Measurements from ENCODE around the gene TBRG1.

The TBRG1 gene

DNA sequence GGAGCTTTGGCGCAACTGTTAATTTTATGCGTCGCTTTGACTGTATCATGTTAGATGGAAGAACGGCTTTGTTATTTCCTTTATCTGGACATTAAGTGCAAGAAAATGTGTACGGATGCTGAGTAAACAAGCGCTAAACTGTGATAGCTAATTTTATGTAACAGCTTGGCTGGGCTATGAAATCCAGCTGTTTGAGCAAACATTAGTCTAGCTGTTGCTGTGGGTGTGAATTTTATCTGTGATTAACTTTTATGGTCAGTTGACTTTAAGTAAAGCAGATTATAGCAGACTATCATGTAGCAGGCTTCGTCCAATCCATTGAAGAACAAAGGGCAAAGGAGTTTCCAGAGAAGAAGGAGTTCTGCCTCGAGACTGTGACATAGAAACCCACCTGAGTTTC, 38.9 kb upstream of the TBRG1 start:
- Histone ChIP-seq H3K27me3 (replicated peaks) (no peaks in the 10 kb centered on the region), H3K27ac (no peak overlapping the region), H3K4me3 (ENCODE audit: low read depth, low read length) (no peak overlapping the region), H3K36me3 (replicated peaks) (no peaks in the 10 kb centered on the region)
- in situ Hi-C loops (cut with HindIII; ENCODE audit: low pct_ligation_motif_present, low sequenced_read_pairs), result loop anchor here (25.0 kb wide), 1 partner anchor 171 kb away; the partner anchor contains the start of gene OR8B4
- TF ChIP-seq, protein P1, sequence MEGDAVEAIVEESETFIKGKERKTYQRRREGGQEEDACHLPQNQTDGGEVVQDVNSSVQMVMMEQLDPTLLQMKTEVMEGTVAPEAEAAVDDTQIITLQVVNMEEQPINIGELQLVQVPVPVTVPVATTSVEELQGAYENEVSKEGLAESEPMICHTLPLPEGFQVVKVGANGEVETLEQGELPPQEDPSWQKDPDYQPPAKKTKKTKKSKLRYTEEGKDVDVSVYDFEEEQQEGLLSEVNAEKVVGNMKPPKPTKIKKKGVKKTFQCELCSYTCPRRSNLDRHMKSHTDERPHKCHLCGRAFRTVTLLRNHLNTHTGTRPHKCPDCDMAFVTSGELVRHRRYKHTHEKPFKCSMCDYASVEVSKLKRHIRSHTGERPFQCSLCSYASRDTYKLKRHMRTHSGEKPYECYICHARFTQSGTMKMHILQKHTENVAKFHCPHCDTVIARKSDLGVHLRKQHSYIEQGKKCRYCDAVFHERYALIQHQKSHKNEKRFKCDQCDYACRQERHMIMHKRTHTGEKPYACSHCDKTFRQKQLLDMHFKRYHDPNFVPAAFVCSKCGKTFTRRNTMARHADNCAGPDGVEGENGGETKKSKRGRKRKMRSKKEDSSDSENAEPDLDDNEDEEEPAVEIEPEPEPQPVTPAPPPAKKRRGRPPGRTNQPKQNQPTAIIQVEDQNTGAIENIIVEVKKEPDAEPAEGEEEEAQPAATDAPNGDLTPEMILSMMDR (IDR thresholded peaks at IDR 0.05; ENCODE audit: low read depth, low read length, missing control alignments), result no peak
- DNase-seq, result no peak

DNA sequence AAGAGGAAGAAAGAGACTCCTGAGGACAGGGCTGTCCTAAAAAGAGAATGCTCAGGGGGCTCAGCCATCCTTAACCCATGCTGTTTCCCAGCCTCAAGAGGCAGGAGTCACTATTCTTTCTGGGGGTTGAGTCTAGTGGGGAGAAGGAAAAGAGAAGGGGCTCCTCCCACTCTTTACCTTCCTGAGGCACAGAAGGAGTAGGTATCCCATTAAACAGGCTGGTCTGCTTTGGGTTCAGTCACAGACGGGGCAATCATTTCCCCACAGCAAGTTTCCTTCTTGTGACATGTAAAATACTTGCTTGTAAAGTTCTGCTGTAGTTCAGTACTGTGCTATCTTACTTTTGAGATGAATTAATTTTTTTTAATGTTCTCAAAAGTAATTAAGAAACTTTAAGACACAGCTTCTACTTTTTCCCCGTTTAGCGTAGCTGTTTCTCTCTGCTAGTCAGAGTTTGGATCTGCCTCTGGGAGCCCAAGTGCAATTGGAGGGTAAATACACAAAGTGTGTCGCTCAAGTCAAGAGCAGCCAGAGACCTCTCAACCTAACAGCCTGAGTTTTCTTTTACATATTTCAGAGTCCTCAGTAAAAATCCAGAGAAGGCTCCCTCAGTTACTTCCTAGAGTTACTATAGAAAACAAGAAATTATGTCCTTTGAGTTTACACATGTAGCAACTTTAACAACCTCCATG, 37.8 kb upstream of the TBRG1 start:
- Histone ChIP-seq H3K4me3 (ENCODE audit: low read depth, low read length) (no peak overlapping the region), H3K27ac (no peak overlapping the region), H3K27me3 (replicated peaks) (no peaks in the 10 kb centered on the region), H3K36me3 (replicated peaks) (no peaks in the 10 kb centered on the region)
- TF ChIP-seq, protein P1 (IDR thresholded peaks at IDR 0.05; ENCODE audit: low read depth, low read length, missing control alignments), result no peak
- in situ Hi-C loops (cut with HindIII; ENCODE audit: low pct_ligation_motif_present, low sequenced_read_pairs), result loop anchor here (25.0 kb wide), 1 partner anchor 173 kb away; the partner anchor contains the start of gene OR8B4
- DNase-seq, result no peak

DNA sequence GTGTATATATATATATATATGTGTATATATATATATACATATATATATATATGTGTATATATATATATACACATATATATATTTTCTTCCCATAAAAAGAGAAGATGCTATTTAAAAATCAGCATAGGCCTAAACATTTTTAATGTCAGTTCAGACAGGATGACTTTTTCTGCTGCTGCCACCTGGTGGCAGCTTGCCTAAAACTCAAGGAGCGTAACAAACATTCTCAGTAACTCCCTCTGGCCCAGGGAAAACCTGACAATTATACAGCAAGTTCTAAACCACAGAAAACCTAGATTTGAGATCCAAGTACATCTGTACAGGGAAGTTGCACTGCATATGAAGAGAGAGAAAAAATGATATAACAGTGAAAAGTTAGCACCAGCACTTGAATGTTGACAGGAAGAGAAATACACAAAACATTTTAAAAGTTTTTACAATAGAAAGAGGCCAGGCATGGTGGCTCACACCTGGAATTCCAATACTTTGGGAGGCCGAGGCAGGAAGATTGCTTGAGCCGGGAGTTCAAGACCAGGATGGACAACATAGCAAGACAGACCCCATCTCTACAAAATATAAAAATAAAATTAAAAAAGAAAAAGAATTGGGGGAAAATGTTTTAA, 36.3 kb upstream of the TBRG1 start:
- H3K36me3 ChIP-seq (replicated peaks), result no peaks in the 10 kb centered on the region
- H3K4me3 ChIP-seq (ENCODE audit: low read depth, low read length), result no peak overlapping the region
- no peak overlapping the region for H3K27ac ChIP-seq
- in situ Hi-C loops (cut with HindIII; ENCODE audit: low pct_ligation_motif_present, low sequenced_read_pairs), result loop anchor here (25.0 kb wide), 1 partner anchor 174 kb away; the partner anchor contains the start of gene OR8B4
- peak; percentile 68 for DNase-seq
- no peaks in the 10 kb centered on the region for H3K27me3 ChIP-seq (replicated peaks)
- TF ChIP-seq, protein P1 (IDR thresholded peaks at IDR 0.05; ENCODE audit: low read depth, low read length, missing control alignments), result peak; percentile 81

DNA sequence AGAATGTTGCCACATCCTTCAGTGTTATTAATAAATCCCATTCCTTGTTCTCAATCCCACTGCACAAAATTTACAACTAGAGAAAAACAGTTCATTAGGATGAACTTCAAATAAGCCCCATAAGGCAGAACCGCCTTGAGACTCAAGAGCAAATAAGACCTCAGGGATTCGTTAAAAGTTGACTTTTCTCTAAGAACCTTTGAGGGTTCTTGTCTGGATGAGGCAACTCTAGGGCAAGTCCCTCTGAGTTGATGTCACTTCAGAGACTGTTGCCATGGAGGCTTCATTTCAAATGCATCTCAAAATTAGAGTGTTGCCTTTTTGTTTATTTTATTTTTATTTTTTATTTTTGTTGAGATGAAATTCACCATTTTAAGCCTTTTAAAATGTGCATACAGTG, 31.2 kb upstream of the TBRG1 start:
- H3K27ac ChIP-seq, result no peak overlapping the region
- H3K4me3 ChIP-seq (ENCODE audit: low read depth, low read length), result no peak overlapping the region
- no peaks in the 10 kb centered on the region for H3K27me3 ChIP-seq (replicated peaks)
- DNase-seq, result no peak
- TF ChIP-seq, protein P1 (IDR thresholded peaks at IDR 0.05; ENCODE audit: low read depth, low read length, missing control alignments), result no peak
- in situ Hi-C loops (cut with HindIII; ENCODE audit: low pct_ligation_motif_present, low sequenced_read_pairs), result loop anchor here (25.0 kb wide), 1 partner anchor 179 kb away; the partner anchor contains the start of gene OR8B4
- H3K36me3 ChIP-seq (replicated peaks), result no peaks in the 10 kb centered on the region

DNA sequence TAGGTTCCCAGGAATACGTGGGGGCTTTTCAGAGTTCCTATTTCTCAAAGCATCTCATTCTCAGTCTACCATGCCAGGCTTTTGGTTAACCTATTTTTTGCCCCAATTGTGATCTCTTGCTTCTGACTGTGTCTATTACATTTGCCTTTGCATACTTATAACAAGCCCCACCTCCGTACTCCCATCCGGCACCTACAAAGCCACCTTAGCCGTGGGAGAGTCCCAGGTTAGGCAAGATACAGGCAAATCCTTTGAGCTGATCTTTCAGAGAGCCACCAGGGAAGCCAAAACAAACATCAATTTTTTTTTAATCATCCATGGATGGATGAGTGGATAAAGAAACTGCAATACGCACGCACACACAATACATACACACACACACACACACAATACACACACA, 30.0 kb upstream of the TBRG1 start:
- in situ Hi-C loops (cut with HindIII; ENCODE audit: low pct_ligation_motif_present, low sequenced_read_pairs), result loop anchor here (25.0 kb wide), 1 partner anchor 180 kb away; the partner anchor contains the start of gene OR8B4
- no peak overlapping the region for H3K27ac ChIP-seq
- peaks cover 2% of the 10 kb centered on the region for H3K27me3 ChIP-seq (replicated peaks)
- H3K36me3 ChIP-seq (replicated peaks), result no peaks in the 10 kb centered on the region
- no peak for DNase-seq
- TF ChIP-seq, protein P1 (IDR thresholded peaks at IDR 0.05; ENCODE audit: low read depth, low read length, missing control alignments), result no peak
- no peak overlapping the region for H3K4me3 ChIP-seq (ENCODE audit: low read depth, low read length)

Measured in brain microvascular endothelial cell (primary cell).